Activated CD4-positive, alpha-beta T cell treated with anti-CD3 and anti-CD28 coated beads for 48 hours (primary cell): ENCODE data around the gene TMEM221.
"Not testable (repeated sequence)": the region's sequence is repeated elsewhere in the genome, so short reads cannot be mapped to it uniquely, and the experiment has no call there.

Experiments
- DNase-seq: peaks from one replicate; pipeline ENCODE4 v3.0.0-alpha.2; 2020

TMEM221 gene

DNA sequence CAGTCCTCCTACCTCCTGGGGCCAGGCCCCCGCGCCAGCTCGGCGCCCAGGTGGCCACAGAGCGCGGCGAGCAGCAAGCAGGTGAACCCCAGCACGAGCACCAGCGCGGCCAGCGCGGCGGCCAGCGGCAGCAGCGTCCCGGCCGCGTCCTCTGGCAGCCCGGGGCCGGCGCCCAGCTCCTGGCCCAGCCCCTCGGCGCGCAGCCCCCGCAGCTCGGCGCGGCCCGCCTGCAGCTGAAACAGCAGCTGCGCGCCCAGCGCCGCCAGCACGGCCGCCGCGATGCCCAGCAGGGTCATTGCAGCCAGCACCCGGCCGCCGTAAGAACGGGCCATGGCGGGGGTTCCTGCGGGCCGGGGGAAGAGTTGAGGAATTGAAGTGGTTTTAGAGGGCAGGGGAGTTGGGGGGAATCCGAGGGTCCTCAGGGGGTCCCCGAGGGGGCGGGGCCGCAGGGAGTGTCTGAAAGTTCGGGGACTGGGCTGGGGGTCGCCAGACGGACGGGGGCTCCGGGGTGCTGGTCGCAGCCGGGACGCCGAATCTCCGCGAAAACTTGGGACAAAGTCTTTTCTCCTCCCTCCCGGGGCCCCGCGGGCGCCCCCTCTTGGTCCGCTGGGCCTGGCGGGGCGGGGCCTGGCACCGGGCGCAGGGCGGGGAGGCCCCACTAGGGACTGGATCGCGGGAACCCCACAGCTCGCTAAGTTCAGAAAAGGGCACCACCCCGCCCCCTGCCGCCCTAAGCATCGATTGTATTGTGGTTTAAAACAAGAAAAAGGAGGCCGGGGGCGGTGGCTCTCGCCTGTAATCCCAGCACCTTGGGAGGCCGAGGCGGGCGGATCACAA, at the start of gene TMEM221:
TSS of gene TMEM221 (minus strand) at position 538 of the 837 bp plus-strand sequence. CDS start at position 332, 206 bp downstream.
- DNase-seq: peak; percentile 70

DNA sequence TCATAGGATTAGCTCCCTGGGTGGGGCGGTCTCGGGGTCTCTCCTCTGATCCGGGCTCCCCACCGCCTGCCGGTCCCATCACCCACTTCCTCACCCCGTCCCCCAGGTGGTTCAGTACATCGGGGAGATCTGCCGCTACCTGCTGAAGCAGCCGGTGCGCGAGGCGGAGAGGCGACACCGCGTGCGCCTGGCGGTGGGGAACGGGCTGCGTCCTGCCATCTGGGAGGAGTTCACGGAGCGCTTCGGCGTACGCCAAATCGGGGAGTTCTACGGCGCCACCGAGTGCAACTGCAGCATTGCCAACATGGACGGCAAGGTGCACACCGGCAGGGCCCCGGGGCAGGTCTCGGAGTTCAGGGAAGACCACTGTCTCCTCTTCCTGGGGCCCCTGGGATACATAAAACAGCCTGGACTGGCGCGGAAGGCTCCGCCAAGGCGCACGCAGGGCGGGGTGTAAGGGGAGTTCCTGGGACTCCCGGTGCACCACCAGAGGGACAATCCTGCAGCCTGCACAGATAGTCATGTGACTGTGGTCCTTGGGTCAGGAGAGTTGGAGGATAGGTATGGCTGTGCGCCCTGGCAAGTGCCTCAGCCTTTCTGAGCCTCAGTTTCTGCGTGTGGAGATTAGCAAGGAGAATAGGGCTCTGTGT, 48.8 kb upstream of the TMEM221 start:
- DNase-seq: no peak

DNA sequence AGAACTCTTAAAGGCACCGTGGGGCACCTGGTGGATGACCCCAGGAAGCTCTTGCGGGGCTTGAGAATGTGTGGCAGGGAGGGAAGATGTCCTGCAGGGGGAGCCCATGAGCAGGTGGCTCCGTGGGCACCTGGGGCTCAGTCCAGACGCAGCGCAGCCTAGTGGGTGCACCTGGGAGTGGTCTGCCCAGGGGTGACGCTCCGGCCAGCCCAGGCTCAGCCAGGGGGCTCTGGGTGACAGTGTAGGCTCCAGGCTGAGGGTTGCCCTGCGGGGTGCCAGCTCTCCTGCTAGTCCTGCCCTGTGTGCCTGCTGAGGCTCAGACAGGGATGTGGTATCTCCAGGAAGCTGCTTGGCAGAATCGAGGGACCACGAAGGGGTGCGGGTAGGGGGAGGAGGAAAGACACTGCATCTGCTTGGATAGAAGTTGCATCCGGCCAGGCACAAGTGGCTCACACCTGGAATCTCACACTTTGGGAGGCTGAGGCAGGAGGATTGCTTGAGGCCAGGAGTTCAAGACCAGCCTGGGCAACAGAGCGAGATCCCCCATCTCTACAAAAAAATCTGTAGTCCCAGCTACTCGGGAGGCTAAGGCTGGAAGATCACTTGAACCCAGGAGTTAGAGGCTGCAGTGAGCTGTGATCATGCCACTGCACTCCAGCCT, 48.0 kb upstream of the TMEM221 start:
- peak; percentile 93 for DNase-seq

DNA sequence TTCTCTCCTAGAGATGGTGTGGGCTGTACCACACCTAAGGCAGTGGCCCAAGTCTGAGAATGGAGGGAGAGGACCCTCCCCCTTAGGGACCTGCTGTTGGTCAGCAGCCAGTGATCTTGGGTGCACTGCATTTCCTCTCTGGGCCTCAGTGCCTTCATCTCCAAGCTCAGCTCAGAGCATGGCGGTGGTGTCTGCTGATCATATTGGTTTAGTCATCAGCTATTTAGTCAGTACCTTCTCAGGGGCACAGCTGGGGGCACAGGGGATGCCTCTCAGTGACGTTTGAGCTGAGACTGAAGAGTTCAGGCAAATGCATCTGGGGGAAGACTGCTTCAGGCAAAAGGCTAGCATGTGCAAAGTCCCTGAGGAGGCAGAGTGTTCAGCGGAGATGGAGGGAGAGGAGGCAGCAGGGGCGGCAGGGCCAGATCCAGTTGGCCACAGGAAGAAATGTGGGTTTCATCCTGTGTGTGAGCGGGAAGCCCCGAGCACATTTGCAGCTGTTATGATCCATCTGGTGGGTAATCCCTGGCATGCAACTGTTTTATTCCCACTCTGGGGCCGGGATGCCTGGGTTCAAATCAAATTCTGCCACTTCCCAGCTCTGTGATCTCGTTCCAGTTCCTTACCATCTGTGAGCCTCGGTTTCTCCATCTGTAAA, 47.3 kb upstream of the TMEM221 start:
- no peak for DNase-seq

DNA sequence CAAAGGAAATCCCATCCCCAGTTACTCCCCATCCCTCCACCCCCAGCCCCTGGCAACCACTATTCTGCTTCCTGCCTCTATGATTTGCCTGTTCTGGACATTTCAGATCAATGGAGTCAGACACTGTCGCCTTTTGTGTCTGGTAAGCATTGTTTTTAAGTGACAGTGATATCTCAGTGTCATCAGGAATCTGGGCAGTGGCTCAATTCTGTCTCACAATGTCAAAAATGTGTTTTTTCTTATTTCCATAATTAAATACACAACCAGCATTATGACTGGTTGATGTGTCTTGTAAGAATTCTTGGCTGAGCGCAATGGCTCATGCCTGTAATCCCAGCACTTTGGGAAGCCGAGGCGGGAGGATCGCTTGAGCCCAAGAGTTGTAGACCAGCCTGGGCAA, 42.8 kb upstream of the TMEM221 start:
- no peak for DNase-seq

DNA sequence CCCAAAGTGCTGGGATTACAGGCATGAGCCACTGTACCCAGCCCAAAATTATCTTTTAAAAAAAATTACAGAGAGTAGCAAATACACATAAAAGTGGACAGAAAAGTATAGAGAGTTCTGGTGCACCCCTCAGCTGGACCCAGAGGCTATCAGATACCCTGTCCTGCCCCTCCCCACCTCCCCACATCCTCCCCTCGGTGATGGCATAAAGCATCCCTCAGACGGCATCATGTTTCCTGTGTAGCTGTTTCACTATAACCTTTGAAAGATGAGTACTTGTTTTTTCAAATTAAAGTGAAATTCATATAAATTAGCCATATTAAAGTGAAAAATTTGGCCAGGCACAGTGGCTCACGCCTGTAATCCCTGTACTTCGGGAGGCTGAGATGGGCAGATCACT, 41.9 kb upstream of the TMEM221 start:
- no peak for DNase-seq

DNA sequence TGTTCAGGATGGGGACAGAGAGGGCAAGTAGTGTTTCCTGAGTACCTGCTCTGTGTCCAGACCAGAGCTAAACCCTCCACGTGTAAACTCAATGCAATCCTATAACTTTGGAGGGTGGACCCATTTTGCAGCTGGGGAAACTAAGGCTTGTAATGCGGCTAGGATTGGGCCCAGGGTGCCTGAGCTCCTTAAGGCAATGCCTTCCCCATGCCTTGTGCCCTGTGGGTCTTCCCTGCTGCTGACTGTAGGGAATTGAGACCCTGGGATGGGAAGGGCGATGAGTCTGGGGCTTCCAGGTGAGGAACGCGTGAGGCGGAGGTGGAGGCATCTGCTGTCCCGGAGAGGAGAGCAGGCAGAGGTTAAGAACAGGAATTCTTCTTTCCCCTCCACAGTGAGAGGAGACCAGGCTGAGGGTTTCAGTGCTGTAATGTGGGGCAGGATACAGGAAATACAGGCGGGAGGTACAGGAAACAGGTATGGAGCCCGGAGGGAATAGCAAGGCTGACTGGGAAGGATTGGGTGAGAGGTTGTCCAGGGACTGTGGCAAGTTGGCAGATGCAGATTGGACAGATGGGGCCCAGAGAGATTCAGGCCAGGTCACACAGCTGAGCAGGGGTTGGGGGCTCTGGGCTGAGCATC, 41.0 kb upstream of the TMEM221 start:
- DNase-seq: no peak

DNA sequence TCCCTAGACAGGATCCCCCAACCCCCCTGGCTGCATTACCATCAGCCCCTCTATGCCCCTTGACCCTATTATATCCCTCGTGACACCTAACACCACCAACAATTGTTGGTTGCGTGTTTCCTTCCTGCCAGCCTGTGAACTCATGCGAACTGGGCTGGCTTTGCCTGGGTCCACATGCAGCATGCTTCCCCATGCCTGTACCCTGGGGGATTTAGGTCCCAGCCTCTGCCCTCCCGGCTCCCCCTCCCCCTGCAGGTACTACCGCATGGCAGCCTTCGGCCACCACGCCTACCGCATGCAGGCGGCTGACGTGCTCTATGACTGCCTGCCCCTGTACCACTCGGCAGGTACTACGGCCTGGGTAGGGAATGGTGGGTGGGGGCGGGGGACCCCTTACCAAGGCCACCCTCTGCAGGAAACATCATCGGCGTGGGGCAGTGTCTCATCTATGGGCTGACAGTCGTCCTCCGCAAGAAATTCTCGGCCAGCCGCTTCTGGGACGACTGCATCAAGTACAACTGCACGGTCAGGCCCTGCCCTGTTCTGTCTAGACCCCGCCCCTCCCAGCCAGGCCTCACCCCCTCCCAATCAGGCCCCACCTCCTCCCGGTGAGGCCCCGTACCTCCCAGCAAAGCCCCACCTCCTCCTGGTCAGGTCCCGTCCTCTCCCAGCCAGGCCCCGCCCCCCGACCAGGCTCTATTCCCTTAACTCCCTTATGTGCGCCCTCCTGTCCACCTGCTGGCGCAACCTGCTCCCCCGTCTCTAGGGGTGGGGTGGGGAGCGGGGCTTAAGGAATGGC, 40.3 kb upstream of the TMEM221 start:
- peak; percentile 92 for DNase-seq

DNA sequence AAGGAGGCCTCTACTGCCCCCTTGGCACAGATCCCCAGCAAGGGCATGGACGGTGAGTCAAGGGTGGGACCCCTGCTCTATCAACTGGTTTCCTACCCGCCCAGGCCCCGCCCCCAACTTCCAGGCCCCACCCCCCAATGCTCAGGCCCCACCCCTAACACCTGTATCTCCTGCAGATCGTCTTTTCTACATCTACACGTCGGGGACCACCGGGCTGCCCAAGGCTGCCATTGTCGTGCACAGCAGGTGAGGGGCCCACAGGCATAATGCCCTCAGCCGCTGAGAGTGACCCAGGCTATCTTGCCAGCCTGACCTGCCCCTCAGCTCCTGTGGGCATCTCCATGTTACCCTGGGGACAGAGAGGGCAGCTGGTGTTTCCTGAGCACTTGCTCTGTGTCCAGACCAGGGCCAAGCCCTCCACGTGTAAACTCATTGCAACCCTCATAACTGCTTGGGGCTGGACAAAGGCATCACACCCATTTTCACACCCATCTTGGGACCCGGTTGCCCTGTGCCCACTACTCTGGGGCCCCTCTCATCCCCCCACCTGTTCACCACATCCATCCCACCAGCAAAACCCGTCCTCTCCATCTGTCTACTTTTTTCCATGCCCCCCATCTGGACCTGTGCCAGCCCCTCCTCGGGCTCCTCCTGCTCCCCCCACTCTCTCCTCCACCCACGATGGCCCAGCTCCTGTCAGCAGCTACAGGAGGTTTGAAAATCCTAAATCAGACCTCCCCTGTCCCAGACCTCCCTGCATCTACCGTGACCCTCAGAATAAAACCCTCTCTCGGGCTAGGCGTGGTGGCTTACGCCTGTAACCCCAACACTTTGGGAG, 39.0 kb upstream of the TMEM221 start:
- no peak for DNase-seq

DNA sequence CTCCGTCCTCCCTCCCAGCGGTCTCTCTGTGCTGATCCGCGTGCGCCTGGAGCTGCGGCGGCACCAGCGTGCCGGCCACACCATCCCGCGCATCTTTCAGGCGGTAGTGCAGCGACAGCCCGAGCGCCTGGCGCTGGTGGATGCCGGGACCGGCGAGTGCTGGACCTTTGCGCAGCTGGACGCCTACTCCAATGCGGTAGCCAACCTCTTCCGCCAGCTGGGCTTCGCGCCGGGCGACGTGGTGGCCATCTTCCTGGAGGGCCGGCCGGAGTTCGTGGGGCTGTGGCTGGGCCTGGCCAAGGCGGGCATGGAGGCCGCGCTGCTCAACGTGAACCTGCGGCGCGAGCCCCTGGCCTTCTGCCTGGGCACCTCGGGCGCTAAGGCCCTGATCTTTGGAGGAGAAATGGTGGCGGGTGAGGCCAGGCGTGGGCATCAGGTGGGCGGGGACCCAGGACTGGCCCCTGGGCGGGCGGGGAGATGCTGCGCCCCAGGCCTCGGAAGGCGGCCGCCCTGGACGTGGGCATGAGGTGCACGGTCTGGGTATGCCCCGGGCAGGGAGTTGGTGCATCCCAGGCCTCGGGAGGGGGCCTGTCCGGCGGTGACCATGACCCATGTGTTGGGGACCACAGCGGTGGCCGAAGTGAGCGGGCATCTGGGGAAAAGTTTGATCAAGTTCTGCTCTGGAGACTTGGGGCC, 38.2 kb upstream of the TMEM221 start:
- no peak for DNase-seq

DNA sequence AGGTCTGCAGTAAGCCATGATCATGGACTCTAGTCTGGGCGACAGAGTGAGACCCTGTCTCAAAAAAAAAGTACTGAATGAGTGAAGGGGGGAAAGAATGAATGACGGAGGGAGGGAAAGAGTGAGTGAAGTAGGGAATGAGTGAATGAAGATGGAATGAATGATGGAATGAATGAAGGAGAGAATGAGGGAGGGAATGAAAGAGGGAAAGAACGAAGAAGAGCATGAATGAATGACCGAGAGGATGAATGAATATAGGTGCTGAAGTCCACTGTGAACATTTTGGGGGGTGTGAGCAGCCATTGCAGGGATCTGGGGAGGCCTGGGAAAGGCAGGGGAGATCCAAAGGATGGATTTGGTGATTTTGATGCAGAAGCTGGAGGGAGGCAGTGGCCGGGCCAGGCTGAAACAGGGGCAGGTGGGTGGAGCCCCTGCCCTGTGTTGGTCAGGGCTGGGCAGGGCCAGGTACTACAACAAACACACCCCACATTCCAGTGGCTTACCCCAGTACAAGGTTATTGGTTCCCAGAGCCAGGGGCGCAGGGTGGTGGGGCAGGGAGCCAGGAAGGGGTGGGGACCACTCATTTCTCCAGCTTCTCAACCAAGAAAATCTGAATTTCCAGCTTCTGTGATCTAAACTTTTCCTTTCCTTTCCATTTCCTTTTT, 36.2 kb upstream of the TMEM221 start:
- DNase-seq: no peak

DNA sequence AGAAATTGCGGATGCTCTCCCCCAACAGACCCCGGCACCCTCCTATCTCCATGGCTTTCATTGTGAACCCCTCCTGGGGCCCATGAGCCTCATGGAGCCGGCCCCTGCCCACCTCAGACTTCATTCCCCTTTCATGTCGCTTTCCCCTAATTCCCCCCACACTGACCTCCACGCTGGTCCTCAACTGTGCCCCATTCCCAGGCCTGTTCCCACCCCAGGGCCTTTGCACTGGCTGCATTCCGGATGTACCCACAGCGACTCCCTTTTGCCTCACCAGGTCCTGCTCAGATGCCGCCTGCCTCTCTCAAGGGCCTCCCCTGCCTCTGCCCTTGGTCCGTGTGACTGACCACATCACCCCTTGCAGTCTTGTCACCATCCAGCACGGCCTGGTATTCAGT, 35.1 kb upstream of the TMEM221 start:
- DNase-seq: no peak

DNA sequence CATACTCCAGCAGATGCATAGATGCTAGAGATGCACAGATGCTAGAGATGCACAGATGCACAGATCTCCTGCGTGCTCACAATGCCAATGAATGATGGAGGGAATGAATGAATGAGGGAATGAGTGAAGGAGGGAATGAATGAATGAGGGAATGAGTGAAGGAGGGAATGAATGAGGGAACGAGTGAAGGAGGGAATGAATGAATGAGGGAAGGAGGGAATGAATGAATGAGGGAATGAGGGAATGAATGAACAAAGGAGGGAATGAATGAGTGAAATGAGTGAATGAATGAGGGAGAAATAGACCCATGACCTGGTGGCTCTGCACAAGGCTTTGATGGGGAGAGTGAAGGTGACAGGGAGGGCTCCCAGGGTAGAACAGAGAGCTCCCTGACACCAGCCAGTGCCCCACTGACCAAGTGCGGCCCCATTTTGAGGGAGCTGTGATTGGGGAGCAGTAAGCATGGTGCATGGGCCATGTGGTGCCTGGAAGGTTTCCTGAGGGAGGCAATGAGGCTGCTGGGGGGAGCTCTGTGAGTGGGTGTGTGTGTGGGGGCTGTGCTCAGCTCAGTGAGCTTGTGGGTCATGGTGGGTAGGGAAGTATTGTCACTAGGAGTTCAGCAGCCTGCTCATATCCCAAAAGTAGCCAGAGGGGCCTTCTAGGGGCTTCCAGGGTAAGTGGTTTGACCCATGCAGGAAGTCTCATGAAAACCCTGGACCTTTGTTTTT, 34.6 kb upstream of the TMEM221 start:
- no peak for DNase-seq

DNA sequence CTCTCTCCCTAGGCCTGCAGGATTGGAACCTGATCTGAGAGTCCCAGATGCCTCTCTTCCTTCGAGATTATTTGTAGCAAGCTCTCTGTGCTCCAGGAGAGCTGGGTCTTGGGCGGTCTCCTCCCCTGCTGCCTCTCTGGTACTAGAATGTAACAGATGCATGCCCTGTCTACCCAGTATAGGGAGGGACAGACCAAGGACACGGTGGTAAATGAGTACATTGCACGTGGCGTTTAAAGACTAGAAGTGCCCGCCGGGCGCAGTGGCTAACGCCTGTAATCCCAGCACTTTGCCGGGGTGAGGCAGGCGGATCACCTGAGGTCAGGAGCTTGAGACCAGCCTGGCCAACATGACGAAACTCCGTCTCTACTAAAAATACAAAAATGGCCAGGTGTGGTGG, 33.5 kb upstream of the TMEM221 start:
- DNase-seq: no peak

DNA sequence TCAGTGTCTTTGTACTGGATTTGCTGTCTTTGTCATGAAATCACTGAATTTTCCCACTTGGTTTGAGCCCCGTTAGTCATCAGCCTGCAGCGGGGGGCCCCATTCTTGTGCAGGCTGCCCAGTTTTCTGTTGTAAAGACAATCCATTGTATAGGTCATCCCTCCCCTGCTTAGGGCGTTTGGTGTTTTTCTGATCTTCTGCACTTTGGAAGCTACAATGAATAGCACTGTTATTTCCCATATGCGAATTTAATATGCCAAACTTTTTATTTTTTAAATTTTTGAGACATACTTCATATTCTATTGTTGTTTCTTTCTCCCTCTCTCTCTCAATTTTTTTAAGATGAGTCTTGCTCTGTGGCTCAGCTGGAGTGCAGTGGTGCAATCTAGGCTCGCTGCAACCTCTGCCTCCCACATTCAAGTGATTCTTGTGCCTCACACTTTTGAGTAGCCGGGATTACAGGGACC, 30.9 kb upstream of the TMEM221 start:
- no peak for DNase-seq

DNA sequence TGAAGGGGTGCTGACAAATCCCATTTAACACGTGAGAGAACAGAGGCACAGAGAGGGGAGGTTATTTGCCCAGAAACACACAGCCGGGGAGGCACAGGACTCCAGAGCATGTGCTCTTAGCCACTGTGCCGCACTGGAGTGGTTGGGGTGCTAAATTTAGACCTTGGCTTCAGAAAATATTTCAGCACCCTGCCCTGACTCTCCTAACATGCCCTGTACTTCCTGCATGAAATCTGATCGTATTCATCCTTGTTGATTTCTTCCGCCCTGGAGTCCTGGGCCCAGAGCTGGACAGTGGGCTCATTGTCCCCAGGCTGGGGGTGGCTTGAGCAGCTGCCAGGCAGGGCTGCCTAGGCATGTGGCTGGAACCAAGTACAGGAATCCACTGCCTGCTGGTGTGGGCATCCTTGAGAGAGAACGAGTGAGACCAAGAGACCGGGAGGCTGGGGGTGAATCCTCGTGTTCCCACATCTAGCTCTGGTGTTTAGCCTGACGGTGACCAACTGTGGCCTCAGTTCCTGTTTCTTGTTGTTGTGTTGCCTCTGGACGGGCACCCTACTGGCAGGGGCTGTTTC, 27.2 kb upstream of the TMEM221 start:
- DNase-seq: no peak

DNA sequence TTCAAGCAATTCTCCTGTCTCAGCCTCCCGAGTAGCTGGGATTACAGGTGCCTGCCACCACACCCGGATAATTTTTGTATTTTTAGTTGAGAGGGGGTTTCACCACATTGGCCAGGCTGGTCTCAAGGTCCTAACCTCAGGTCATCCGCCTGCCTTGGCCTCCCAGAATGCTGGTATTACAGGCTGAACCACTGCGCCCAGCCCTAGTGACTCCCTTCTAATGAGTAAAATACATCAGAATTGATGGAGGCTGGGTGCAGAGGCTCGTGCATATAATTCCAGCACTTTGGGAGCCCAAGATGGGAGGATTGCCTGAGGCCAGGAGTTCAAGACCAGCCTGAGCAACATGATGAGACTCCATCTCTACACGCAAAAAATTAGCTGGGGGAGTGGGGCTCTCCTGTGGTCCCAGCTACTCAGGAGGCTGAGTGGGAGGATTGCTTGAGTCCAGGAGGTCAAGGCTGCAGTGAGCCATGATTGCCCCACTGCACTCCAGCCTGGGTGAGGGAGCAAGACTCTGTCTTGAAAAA, 26.6 kb upstream of the TMEM221 start:
- DNase-seq: not testable (repeated sequence)

DNA sequence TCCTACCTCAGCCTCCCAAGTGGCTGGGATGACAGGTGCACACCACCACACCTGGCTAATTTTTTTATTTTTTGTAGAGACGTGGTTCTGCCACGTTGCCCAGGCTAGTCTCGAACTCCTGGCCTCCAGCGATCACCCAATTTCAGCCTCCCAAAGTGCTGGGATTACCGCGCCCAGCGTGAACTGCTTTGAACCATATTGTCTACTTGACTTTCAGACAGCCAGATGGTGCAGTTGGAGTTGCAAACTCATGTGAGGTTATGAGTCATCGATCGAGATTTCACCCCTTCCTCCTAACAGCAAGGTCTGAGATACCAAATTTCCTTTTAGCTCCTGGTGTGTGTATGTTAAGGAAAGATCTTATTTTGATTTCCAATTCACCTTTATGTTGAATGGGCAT, 24.6 kb upstream of the TMEM221 start:
- DNase-seq: no peak
